Keratinocyte (primary cell): ENCODE data around the gene MYH13.

ENCODE experiments used
- EZH2 ChIP-seq: IDR thresholded peaks from one replicate; pipeline ENCODE4 v1.6.1; 2012; ENCODE audit warnings: inconsistent platforms, mild to moderate bottlenecking, low read length, moderate library complexity
- TF ChIP-seq, protein P1 (sequence below), 3 experiments: IDR thresholded peaks in 1 of 3; conservative IDR thresholded peaks in 1 of 3; optimal IDR thresholded peaks in 1 of 3; 2 replicates in 2 of 3; 3 replicates in 1 of 3; pipeline versions ENCODE3 to v1.5.1; 2011; ENCODE audit warnings: low read length in 3 of 3, mild to moderate bottlenecking in 3 of 3, moderate library complexity in 2 of 3, control low read depth in 1 of 3, inconsistent platforms in 1 of 3; ENCODE audit not compliant: insufficient read depth in 2 of 3; ENCODE audit errors: extremely low read depth in 1 of 3

DNA sequence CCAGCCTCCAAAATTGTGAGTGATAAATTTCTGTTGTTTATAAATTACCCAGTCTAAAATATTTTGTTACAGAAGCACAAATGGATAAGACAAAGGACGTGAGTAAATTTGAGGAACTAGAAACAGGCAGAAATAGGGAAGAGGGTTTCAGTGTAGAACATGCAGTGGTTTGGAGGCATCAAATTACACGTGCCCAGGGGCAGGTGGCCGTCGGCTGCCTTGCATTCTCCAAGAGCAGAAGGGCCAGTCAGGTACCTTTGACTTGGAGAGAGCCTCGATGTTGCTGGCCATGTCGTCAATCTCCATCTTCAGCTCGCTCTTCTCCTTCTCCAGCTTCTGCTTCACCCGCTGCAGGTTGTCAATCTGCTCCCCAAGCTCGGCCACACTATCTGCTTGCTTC lies 54.3 kb downstream of the MYH13 start:
- TF ChIP-seq, protein P1, sequence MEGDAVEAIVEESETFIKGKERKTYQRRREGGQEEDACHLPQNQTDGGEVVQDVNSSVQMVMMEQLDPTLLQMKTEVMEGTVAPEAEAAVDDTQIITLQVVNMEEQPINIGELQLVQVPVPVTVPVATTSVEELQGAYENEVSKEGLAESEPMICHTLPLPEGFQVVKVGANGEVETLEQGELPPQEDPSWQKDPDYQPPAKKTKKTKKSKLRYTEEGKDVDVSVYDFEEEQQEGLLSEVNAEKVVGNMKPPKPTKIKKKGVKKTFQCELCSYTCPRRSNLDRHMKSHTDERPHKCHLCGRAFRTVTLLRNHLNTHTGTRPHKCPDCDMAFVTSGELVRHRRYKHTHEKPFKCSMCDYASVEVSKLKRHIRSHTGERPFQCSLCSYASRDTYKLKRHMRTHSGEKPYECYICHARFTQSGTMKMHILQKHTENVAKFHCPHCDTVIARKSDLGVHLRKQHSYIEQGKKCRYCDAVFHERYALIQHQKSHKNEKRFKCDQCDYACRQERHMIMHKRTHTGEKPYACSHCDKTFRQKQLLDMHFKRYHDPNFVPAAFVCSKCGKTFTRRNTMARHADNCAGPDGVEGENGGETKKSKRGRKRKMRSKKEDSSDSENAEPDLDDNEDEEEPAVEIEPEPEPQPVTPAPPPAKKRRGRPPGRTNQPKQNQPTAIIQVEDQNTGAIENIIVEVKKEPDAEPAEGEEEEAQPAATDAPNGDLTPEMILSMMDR (optimal IDR thresholded peaks at IDR 0.05 in 1 of 3, IDR thresholded peaks at IDR 0.05 in 1 of 3, conservative IDR thresholded peaks at IDR 0.05 in 1 of 3; ENCODE audit: extremely low read depth in 1 of 3, insufficient read depth in 2 of 3, low read length in 3 of 3), result no peak
- TF ChIP-seq EZH2, result no peak
